HFFc6 (cell line): Measurements from ENCODE around the gene MAD1L1. TPM values are rescaled to one million over a fixed set of nuclear protein-coding genes. Genes with fewer than 3 reads are reported as not detected.

Source experiments
- DNase-seq: peaks from one replicate; pipeline ENCODE4 v3.0.0-alpha.2; 2018
- H3K27ac Mint-ChIP-seq: 2 replicates; pipeline ENCODE4 v1.8.0; 2020; ENCODE audit warnings: mild to moderate bottlenecking, mixed read lengths
- H3K27me3 Mint-ChIP-seq: 2 replicates; pipeline ENCODE4 v1.8.0; 2021; ENCODE audit warnings: mild to moderate bottlenecking, moderate library complexity, mixed read lengths; ENCODE audit not compliant: insufficient read depth
- H3K36me3 Mint-ChIP-seq: 2 replicates; pipeline ENCODE4 v1.8.0; 2021; ENCODE audit warnings: low read depth, mixed read lengths
- H3K4me1 Mint-ChIP-seq: 2 replicates; pipeline ENCODE4 v1.8.0; 2020; ENCODE audit warnings: low read depth, mixed read lengths
- H3K4me3 Mint-ChIP-seq: 2 replicates; pipeline ENCODE4 v1.8.0; 2020; ENCODE audit warnings: mild to moderate bottlenecking, moderate library complexity, mixed read lengths
- H3K9me3 Mint-ChIP-seq: 2 replicates; pipeline ENCODE4 v1.8.0; 2020; ENCODE audit warnings: mild to moderate bottlenecking, mixed read lengths
- CTCF ChIP-seq: fragments of 200-600 bp; sonication (generic); IDR thresholded peaks from 2 replicates; pipeline ENCODE4 v1.5.0; 2021; ENCODE audit warnings: antibody characterized with exemption, mild to moderate bottlenecking
- total RNA-seq, 6 experiments: library from RNA; stranded (reverse); fragmentation: NEBNext Ultra II Directional; extraction: Animal tissue kit (Norgen Biotek cat#: 25700); gene quantifications; 2 replicates in 1 of 6; 3 replicates in 5 of 6; pipeline ENCODE4 v1.2.3, GENCODE V29; 2021

MAD1L1 gene
- total RNA-seq, 6 experiments from 2014 or later, result 34.6 to 44.8 (median 40.2) TPM

GRCh38 chr7:1953199-1954190, 279.2 kb downstream of the MAD1L1 start:
- H3K9me3 Mint-ChIP-seq, result no peaks in the 10 kb centered on the region
- DNase-seq, result no peak
- H3K36me3 Mint-ChIP-seq, result peaks cover 19% of the 10 kb centered on the region
- no peaks in the 10 kb centered on the region for H3K4me1 Mint-ChIP-seq
- no peak overlapping the region for H3K27ac Mint-ChIP-seq
- no peak for TF ChIP-seq CTCF
- no peak overlapping the region for H3K4me3 Mint-ChIP-seq
- H3K27me3 Mint-ChIP-seq, result peaks cover 2% of the 10 kb centered on the region

- H3K27me3 Mint-ChIP-seq, result peaks cover 2% of the 10 kb centered on the region
- H3K36me3 Mint-ChIP-seq, result peaks cover 12% of the 10 kb centered on the region
- DNase-seq, result no peak
- no peaks in the 10 kb centered on the region for H3K4me1 Mint-ChIP-seq
- H3K9me3 Mint-ChIP-seq, result no peaks in the 10 kb centered on the region
- TF ChIP-seq CTCF, result no peak
- H3K27ac Mint-ChIP-seq, result no peak overlapping the region
- no peak overlapping the region for H3K4me3 Mint-ChIP-seq
Measured at GRCh38 chr7:1952781-1953180, 280.0 kb downstream of the MAD1L1 start.

GRCh38 chr7:1952169-1952760, 280.5 kb downstream of the MAD1L1 start:
- H3K4me3 Mint-ChIP-seq, result no peak overlapping the region
- no peak for DNase-seq
- 0 out of 2 replicates have a peak, but pooled peaks cover 10% of the 10 kb centered on the region for H3K36me3 Mint-ChIP-seq
- H3K9me3 Mint-ChIP-seq, result no peaks in the 10 kb centered on the region
- no peak for TF ChIP-seq CTCF
- H3K4me1 Mint-ChIP-seq, result no peaks in the 10 kb centered on the region
- H3K27me3 Mint-ChIP-seq, result peaks cover 2% of the 10 kb centered on the region
- no peak overlapping the region for H3K27ac Mint-ChIP-seq

- Mint-ChIP-seq H3K27me3 (peaks cover 2% of the 10 kb centered on the region), H3K27ac (no peak overlapping the region), H3K4me1 (no peaks in the 10 kb centered on the region), H3K9me3 (no peaks in the 10 kb centered on the region), H3K36me3 (0 out of 2 replicates have a peak, but pooled peaks cover 4% of the 10 kb centered on the region), H3K4me3 (no peak overlapping the region)
- TF ChIP-seq CTCF, result no peak
- DNase-seq, result no peak
Measured at GRCh38 chr7:1951600-1951999, 281.1 kb downstream of the MAD1L1 start.

- no peak for TF ChIP-seq CTCF
- H3K36me3 Mint-ChIP-seq, result no peaks in the 10 kb centered on the region
- no peak for DNase-seq
- H3K4me1 Mint-ChIP-seq, result no peaks in the 10 kb centered on the region
- H3K9me3 Mint-ChIP-seq, result no peaks in the 10 kb centered on the region
- H3K27me3 Mint-ChIP-seq, result no peaks in the 10 kb centered on the region; the same call in none of the 2 replicates
- no peak overlapping the region for H3K4me3 Mint-ChIP-seq
- H3K27ac Mint-ChIP-seq, result no peak overlapping the region
Measured at GRCh38 chr7:1951159-1951536, 281.6 kb downstream of the MAD1L1 start.
